CD4-positive, alpha-beta T cell treated with Interleukin-10 for 1 hour (primary cell): ENCODE results near the gene EEF2.

ENCODE experiments used
- DNase-seq: peaks from one replicate; pipeline ENCODE4 v3.0.0-alpha.2; 2020

EEF2 gene

GRCh38 chr19:3983936-3984583 is 1.2 kb downstream of the EEF2 start:
- peak; percentile 33 for DNase-seq

GRCh38 chr19:3983542-3983914 is 1.7 kb downstream of the EEF2 start:
- no peak for DNase-seq

GRCh38 chr19:3982701-3983541 is 2.3 kb downstream of the EEF2 start:
- no peak for DNase-seq

GRCh38 chr19:3981736-3982681 is 3.3 kb downstream of the EEF2 start:
- no peak for DNase-seq

- DNase-seq: no peak
Measured at GRCh38 chr19:3981373-3981735, 3.9 kb downstream of the EEF2 start.

- no peak for DNase-seq
Measured at GRCh38 chr19:3980353-3981251, 4.7 kb downstream of the EEF2 start.

- no peak for DNase-seq
Measured at GRCh38 chr19:3979674-3980352, 5.5 kb downstream of the EEF2 start.

GRCh38 chr19:3979289-3979673 is 6.0 kb downstream of the EEF2 start:
- no peak for DNase-seq

GRCh38 chr19:3978145-3978544 is 7.1 kb downstream of the EEF2 start:
- no peak for DNase-seq

GRCh38 chr19:3977242-3978143 is 7.8 kb downstream of the EEF2 start:
- DNase-seq: peak; percentile 29

- DNase-seq: no peak
Measured at GRCh38 chr19:3976495-3977241, 8.6 kb downstream of the EEF2 start.

GRCh38 chr19:3975637-3976087 is 9.6 kb downstream of the EEF2 start:
- DNase-seq: peak; percentile 23

GRCh38 chr19:3975144-3975543 is 10.1 kb downstream of the EEF2 start:
- peak; percentile 21 for DNase-seq

GRCh38 chr19:3970808-3971598 is 14.3 kb downstream of the EEF2 start, which contains the start of gene DAPK3:
TSS of gene DAPK3 (minus strand) at chr19:3971099. CDS start at chr19:3969735, 1,364 bp downstream.
- DNase-seq: peak; percentile 93

GRCh38 chr19:3970313-3970807 is 14.9 kb downstream of the EEF2 start:
- DNase-seq: no peak

- no peak for DNase-seq
Measured at GRCh38 chr19:3969435-3970312, 15.6 kb downstream of the EEF2 start.
